HepG2 (cell line): Measurements from ENCODE around the gene MCRS1. TPM values are rescaled to one million over a fixed set of nuclear protein-coding genes. Genes with fewer than 3 reads are reported as not detected.

Experiments used
- E2F2 ChIP-seq: sonication (generic); formaldehyde crosslinking; IDR thresholded peaks from 2 replicates; pipeline ENCODE4 v1.4.0; 2020; ENCODE audit warnings: missing genetic modification reagents, borderline replicate concordance
- FOXM1 ChIP-seq: sonication (generic); formaldehyde crosslinking; IDR thresholded peaks from 2 replicates; pipeline ENCODE4 v1.5.0; 2020; ENCODE audit warnings: missing genetic modification reagents
- HMG20A ChIP-seq: IDR thresholded peaks from 2 replicates; pipeline ENCODE4 v1.6.1; 2016; ENCODE audit warnings: borderline replicate concordance
- HNRNPLL ChIP-seq: fragments of 200-400 bp; formaldehyde crosslinking; IDR thresholded peaks from 2 replicates; pipeline ENCODE4 v1.6.1; 2017; ENCODE audit warnings: mild to moderate bottlenecking, low read depth, low read length; ENCODE audit not compliant: poor library complexity, severe bottlenecking
- KAT7 ChIP-seq: IDR thresholded peaks from 2 replicates; pipeline ENCODE4 v1.6.1; 2018; ENCODE audit warnings: borderline replicate concordance, missing compliant biosample characterization
- MED1 ChIP-seq: sonication (generic); formaldehyde crosslinking; IDR thresholded peaks from 2 replicates; pipeline ENCODE4 v1.4.0; 2020; ENCODE audit warnings: missing genetic modification reagents
- MEIS2 ChIP-seq: sonication (generic); formaldehyde crosslinking; IDR thresholded peaks from 2 replicates; pipeline ENCODE4 v1.9.0; 2021; ENCODE audit warnings: mild to moderate bottlenecking, missing genetic modification reagents
- MLLT10 ChIP-seq: sonication (generic); formaldehyde crosslinking; IDR thresholded peaks from 2 replicates; pipeline ENCODE4 v1.4.0; 2020; ENCODE audit warnings: missing genetic modification reagents
- MTF1 ChIP-seq: sonication (generic); formaldehyde crosslinking; IDR thresholded peaks from 2 replicates; pipeline ENCODE4 v1.5.0; 2020; ENCODE audit warnings: missing genetic modification reagents
- MZF1 ChIP-seq: sonication (generic); formaldehyde crosslinking; IDR thresholded peaks from 2 replicates; pipeline ENCODE4 v1.8.1; 2023; ENCODE audit warnings: mild to moderate bottlenecking, missing genetic modification reagents, borderline replicate concordance
- SOX13 ChIP-seq, 3 experiments: fragments of 450-650 bp in 1 of 3; sonication (generic) in 1 of 3; formaldehyde crosslinking in 1 of 3; IDR thresholded peaks in 2 of 3; conservative IDR thresholded peaks in 1 of 3; 2 replicates each; pipeline versions ENCODE4 v1.5.0 to v1.6.1; 2016 to 2020; ENCODE audit warnings: antibody characterized with exemption in 1 of 3, mild to moderate bottlenecking in 1 of 3, missing compliant biosample characterization in 1 of 3, missing genetic modification reagents in 1 of 3, moderate library complexity in 1 of 3
- SRF ChIP-seq: IDR thresholded peaks from 2 replicates; pipeline ENCODE4 v1.6.1; 2011; ENCODE audit warnings: mild to moderate bottlenecking, low read depth, low read length, moderate library complexity
- TEF ChIP-seq: sonication (generic); formaldehyde crosslinking; IDR thresholded peaks from 2 replicates; pipeline ENCODE4 v1.5.0; 2020; ENCODE audit warnings: missing genetic modification reagents
- UBTF ChIP-seq: sonication (generic); formaldehyde crosslinking; IDR thresholded peaks from 2 replicates; pipeline ENCODE4 v1.4.0; 2020; ENCODE audit warnings: mild to moderate bottlenecking, missing genetic modification reagents
- ZFP1 ChIP-seq: IDR thresholded peaks from 2 replicates; pipeline ENCODE4 v1.6.1; 2016
- ZNF12 ChIP-seq: sonication (generic); formaldehyde crosslinking; IDR thresholded peaks from 2 replicates; pipeline ENCODE4 v1.5.0; 2020; ENCODE audit warnings: missing genetic modification reagents
- ZNF660 ChIP-seq: sonication (generic); formaldehyde crosslinking; IDR thresholded peaks from 2 replicates; pipeline ENCODE4 v1.5.1; 2020; ENCODE audit warnings: mild to moderate bottlenecking, low read depth, missing genetic modification reagents, borderline replicate concordance
- ZNF740 ChIP-seq: sonication (generic); formaldehyde crosslinking; IDR thresholded peaks from 2 replicates; pipeline ENCODE4 v1.4.0; 2020; ENCODE audit warnings: missing genetic modification reagents
- ZNF878 ChIP-seq: sonication (generic); formaldehyde crosslinking; IDR thresholded peaks from 2 replicates; pipeline ENCODE4 v1.8.1; 2023; ENCODE audit warnings: mild to moderate bottlenecking, missing genetic modification reagents, moderate library complexity
- polyA plus RNA-seq, 8 experiments: library from polyadenylated mRNA; depleted of rRNA in 3 of 8; stranded (reverse) in 7 of 8; unstranded in 1 of 8; fragments of >200 nt; fragmentation: Illumina TruSeq in 4 of 8; extraction: Trizol in 4 of 8; gene quantifications; 2 replicates each; pipeline versions ENCODE4 v1.2.1 to v1.2.3, GENCODE V29; 2011 to 2016; ENCODE audit warnings: low read depth in 4 of 8, missing spikeins in 1 of 8, mixed read lengths in 1 of 8; ENCODE audit not compliant: insufficient read depth in 1 of 8
- total RNA-seq, 5 experiments: library from RNA; depleted of rRNA; stranded (reverse); fragments of >200 nt; fragmentation: Illumina TruSeq; extraction: Trizol; gene quantifications; 2 replicates each; pipeline ENCODE4 v1.2.3, GENCODE V29; 2016; ENCODE audit warnings: low read depth in 1 of 5
- TF ChIP-seq, protein P1 (sequence below): sonication (generic); formaldehyde crosslinking; IDR thresholded peaks from 2 replicates; pipeline ENCODE4 v1.4.0; 2020; ENCODE audit warnings: missing genetic modification reagents, borderline replicate concordance
- TF ChIP-seq, protein P2 (sequence below): IDR thresholded peaks from 2 replicates; pipeline ENCODE4 v1.6.1; 2016; ENCODE audit warnings: missing compliant biosample characterization, missing genetic modification reagents, borderline replicate concordance

Gene MCRS1
- total and polyA plus RNA-seq, 2 of the 13 experiments (the other 11 are each of a cell fraction or from before 2014, with no cell fraction given), result 51.0 to 66.3 TPM

DNA sequence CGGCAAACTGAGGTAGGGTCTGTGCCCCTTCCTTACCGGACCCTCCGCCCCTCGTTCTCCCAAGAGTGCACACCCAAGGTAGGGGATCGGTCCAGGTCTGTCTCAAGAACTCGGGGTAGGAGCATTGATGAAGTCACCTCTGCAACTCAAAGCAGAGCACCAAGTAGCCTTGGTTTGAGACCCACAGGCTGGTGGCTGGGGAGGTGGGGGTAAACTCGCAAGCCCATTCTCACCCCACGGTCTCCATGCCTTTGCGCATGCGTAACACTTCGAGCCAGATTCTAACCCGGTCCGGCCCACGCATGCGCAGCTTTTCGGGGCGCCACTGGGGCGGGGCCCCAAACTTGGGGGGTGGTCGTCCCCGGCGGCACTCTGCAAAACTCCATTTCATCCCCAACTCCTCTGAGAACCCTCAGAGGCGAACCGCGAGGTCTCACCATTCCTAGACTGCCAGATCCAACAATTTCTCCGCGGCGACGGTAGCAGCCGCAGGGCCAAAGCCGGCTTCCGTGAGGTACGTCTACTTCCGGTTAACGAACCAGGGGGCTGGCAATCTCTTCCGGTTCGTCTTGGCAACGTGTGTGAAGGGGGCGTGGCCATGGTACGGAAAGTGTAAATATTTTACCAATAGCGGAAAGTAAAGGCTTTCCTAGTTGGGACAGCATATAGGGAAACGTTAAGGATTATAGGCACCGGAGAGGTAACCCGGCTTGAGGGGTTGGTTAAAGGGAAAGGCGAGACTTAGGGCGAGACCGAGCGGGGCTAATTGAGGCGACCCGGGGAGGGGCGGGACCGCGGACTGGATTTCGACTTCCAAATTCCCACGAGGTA lies at the start of gene MCRS1 (continued):
- no peak for TF ChIP-seq SRF
- no peak for TF ChIP-seq MZF1 (CRISPR knock-in tag)
- no peak for TF ChIP-seq FOXM1 (CRISPR knock-in tag)
- TF ChIP-seq TEF, result no peak
- TF ChIP-seq HNRNPLL, result peak; percentile 33
- no peak for TF ChIP-seq KAT7 (CRISPR knock-in tag)
- TF ChIP-seq, protein P1, sequence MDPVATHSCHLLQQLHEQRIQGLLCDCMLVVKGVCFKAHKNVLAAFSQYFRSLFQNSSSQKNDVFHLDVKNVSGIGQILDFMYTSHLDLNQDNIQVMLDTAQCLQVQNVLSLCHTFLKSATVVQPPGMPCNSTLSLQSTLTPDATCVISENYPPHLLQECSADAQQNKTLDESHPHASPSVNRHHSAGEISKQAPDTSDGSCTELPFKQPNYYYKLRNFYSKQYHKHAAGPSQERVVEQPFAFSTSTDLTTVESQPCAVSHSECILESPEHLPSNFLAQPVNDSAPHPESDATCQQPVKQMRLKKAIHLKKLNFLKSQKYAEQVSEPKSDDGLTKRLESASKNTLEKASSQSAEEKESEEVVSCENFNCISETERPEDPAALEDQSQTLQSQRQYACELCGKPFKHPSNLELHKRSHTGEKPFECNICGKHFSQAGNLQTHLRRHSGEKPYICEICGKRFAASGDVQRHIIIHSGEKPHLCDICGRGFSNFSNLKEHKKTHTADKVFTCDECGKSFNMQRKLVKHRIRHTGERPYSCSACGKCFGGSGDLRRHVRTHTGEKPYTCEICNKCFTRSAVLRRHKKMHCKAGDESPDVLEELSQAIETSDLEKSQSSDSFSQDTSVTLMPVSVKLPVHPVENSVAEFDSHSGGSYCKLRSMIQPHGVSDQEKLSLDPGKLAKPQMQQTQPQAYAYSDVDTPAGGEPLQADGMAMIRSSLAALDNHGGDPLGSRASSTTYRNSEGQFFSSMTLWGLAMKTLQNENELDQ (CRISPR knock-in tag), result no peak
- no peak for TF ChIP-seq ZNF660 (CRISPR knock-in tag)
- no peak for TF ChIP-seq ZFP1 (CRISPR knock-in tag)
- TF ChIP-seq ZNF12 (CRISPR knock-in tag), result no peak
- TF ChIP-seq ZNF740 (CRISPR knock-in tag), result no peak; the same call in 1 of the 2 replicates
- peak; percentile 56 for TF ChIP-seq MED1 (CRISPR knock-in tag)
- TF ChIP-seq SOX13 (IDR thresholded peaks at IDR 0.05), result no peak
- no peak for TF ChIP-seq SOX13 (CRISPR knock-in tag; conservative IDR thresholded peaks at IDR 0.05 in 1 of 2, IDR thresholded peaks at IDR 0.05 in 1 of 2)
- TF ChIP-seq UBTF, result peak; percentile 61
- no peak for TF ChIP-seq MLLT10
- no peak for TF ChIP-seq HMG20A (CRISPR knock-in tag)
- 0 out of 2 replicates have a peak, but pooled peaks have one; percentile 30 for TF ChIP-seq MEIS2 (CRISPR knock-in tag)
- TF ChIP-seq MTF1 (CRISPR knock-in tag), result no peak
- TF ChIP-seq ZNF878 (CRISPR knock-in tag), result peak; percentile 52; the same call in 1 of the 2 replicates
- no peak for TF ChIP-seq E2F2
- TF ChIP-seq, protein P2, sequence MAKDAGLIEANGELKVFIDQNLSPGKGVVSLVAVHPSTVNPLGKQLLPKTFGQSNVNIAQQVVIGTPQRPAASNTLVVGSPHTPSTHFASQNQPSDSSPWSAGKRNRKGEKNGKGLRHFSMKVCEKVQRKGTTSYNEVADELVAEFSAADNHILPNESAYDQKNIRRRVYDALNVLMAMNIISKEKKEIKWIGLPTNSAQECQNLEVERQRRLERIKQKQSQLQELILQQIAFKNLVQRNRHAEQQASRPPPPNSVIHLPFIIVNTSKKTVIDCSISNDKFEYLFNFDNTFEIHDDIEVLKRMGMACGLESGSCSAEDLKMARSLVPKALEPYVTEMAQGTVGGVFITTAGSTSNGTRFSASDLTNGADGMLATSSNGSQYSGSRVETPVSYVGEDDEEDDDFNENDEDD (CRISPR knock-in tag), result no peak
